K562 (cell line): ENCODE measurements around the gene DCAF6. TPM values are rescaled to one million over a fixed set of nuclear protein-coding genes. Genes with fewer than 3 reads are reported as not detected.

ENCODE experiments used
- EHMT2 ChIP-seq: fragments of 450-650 bp; IDR thresholded peaks from 2 replicates; pipeline ENCODE4 v1.6.1; 2018; ENCODE audit warnings: antibody characterized with exemption
- ETS2 ChIP-seq: IDR thresholded peaks from 2 replicates; pipeline ENCODE4 v1.6.1; 2016; ENCODE audit warnings: borderline replicate concordance, missing genetic modification characterization, mild to moderate bottlenecking, moderate library complexity, missing compliant biosample characterization; ENCODE audit not compliant: poor library complexity, severe bottlenecking
- HDAC1 ChIP-seq, 2 experiments: fragments of 450-650 bp; IDR thresholded peaks; 2 replicates each; pipeline ENCODE4 v1.6.1; 2016 to 2017; ENCODE audit warnings: inconsistent platforms in 1 of 2, mild to moderate bottlenecking in 1 of 2, moderate library complexity in 1 of 2
- HDAC3 ChIP-seq: fragments of 450-650 bp; IDR thresholded peaks from 2 replicates; pipeline ENCODE4 v1.6.1; 2018; ENCODE audit warnings: borderline replicate concordance, mild to moderate bottlenecking, moderate library complexity; ENCODE audit not compliant: partially characterized antibody
- HOMEZ ChIP-seq: fragments of 250-450 bp; sonication (Bioruptor Pico); IDR thresholded peaks from 2 replicates; pipeline ENCODE4 v1.4.0; 2020; ENCODE audit warnings: mild to moderate bottlenecking, moderate library complexity
- IRF2 ChIP-seq: sonication (generic); formaldehyde crosslinking; IDR thresholded peaks from 2 replicates; pipeline ENCODE4 v1.8.1; 2022; ENCODE audit warnings: mild to moderate bottlenecking, missing genetic modification reagents
- MTA2 ChIP-seq: fragments of 450-650 bp; IDR thresholded peaks from 2 replicates; pipeline ENCODE4 v1.6.1; 2016; ENCODE audit warnings: low read depth
- POLR2AphosphoS5 ChIP-seq: IDR thresholded peaks from 2 replicates; pipeline ENCODE4 v1.6.1; 2011; ENCODE audit warnings: mild to moderate bottlenecking, low read depth, low read length, moderate library complexity; ENCODE audit not compliant: control insufficient read depth, insufficient read depth
- POU5F1 ChIP-seq: fragments of 150-350 bp; IDR thresholded peaks from 2 replicates; pipeline ENCODE4 v1.6.1; 2014; ENCODE audit warnings: borderline replicate concordance, low read length, low read depth, mild to moderate bottlenecking; ENCODE audit not compliant: partially characterized antibody
- ZFP36 ChIP-seq: fragments of 150-350 bp; IDR thresholded peaks from 2 replicates; pipeline ENCODE4 v1.6.1; 2018; ENCODE audit warnings: low read length, low read depth; ENCODE audit not compliant: partially characterized antibody
- ZNF134 ChIP-seq: fragments of 250-450 bp; sonication (Bioruptor Pico); conservative IDR thresholded peaks from 2 replicates; pipeline ENCODE4 v1.4.0; 2020
- ZNF444 ChIP-seq: fragments of 250-450 bp; sonication (Bioruptor Pico); IDR thresholded peaks from 2 replicates; pipeline ENCODE4 v1.4.0; 2020; ENCODE audit warnings: mild to moderate bottlenecking, moderate library complexity
- ZNF445 ChIP-seq: fragments of 250-450 bp; sonication (Bioruptor Pico); IDR thresholded peaks from 2 replicates; pipeline ENCODE4 v1.4.0; 2020; ENCODE audit warnings: low read depth, mild to moderate bottlenecking, moderate library complexity
- ZNF699 ChIP-seq: fragments of 250-450 bp; sonication (Bioruptor Pico); IDR thresholded peaks from 2 replicates; pipeline ENCODE4 v1.8.0; 2021; ENCODE audit warnings: mild to moderate bottlenecking, moderate library complexity; ENCODE audit not compliant: insufficient replicate concordance
- ZNF780A ChIP-seq: fragments of 250-450 bp; sonication (Bioruptor Pico); IDR thresholded peaks from 2 replicates; pipeline ENCODE4 v1.5.0; 2021; ENCODE audit warnings: mild to moderate bottlenecking
- polyA plus RNA-seq, 8 experiments: library from polyadenylated mRNA; depleted of rRNA in 4 of 8; stranded (reverse) in 5 of 8; unstranded in 3 of 8; fragments of >200 nt; fragmentation: Nextera tagmentation in 2 of 8; fragmentation: Illumina TruSeq in 1 of 8; extraction: Ambion mirVana in 2 of 8; extraction: Trizol in 1 of 8; gene quantifications; 2 replicates each; pipeline versions ENCODE4 v1.2.1 to v1.2.3, GENCODE V29; 2011 to 2014; ENCODE audit warnings: inconsistent platforms in 1 of 8, missing spikeins in 1 of 8
- total RNA-seq, 7 experiments: library from RNA; depleted of rRNA in 6 of 7; stranded (reverse); fragments of >200 nt in 6 of 7; fragmentation: Illumina TruSeq in 2 of 7; extraction: Trizol in 2 of 7; gene quantifications; 2 replicates each; pipeline versions ENCODE4 v1.2.1 to v1.2.3, GENCODE V29; 2011 to 2021; ENCODE audit warnings: low replicate concordance in 1 of 7
- TF ChIP-seq, protein P1 (sequence below): fragments of 150-350 bp; IDR thresholded peaks from 2 replicates; pipeline ENCODE4 v1.6.1; 2014; ENCODE audit warnings: low read depth, mild to moderate bottlenecking, low read length, borderline replicate concordance
- TF ChIP-seq, protein P2 (sequence below): sonication (generic); formaldehyde crosslinking; IDR thresholded peaks from 2 replicates; pipeline ENCODE4 v1.8.0; 2022; ENCODE audit warnings: mild to moderate bottlenecking, missing genetic modification reagents
- TF ChIP-seq, protein P3 (sequence below): fragments of 450-650 bp; formaldehyde crosslinking; conservative IDR thresholded peaks from 2 replicates; pipeline ENCODE4 v1.4.0; 2022; ENCODE audit warnings: mild to moderate bottlenecking, missing genetic modification characterization

The DCAF6 gene
- total and polyA plus RNA-seq, 9 of the 15 experiments (the other 6 are each of a cell fraction or from before 2014, with no cell fraction given): 19.1 to 102 (median 46.3) TPM

GRCh38 chr1:168009322-168009721 lies 72.8 kb downstream of the DCAF6 start (continued):
- TF ChIP-seq HDAC1 (IDR thresholded peaks at IDR 0.05) (peak in 1 of 2 experiments; percentile 39; a peak in 2 of 4 replicates), ZNF445 (CRISPR knock-in tag) (no peak), ZNF134 (CRISPR knock-in tag) (no peak), MTA2 (peak; percentile 34; the same call in 1 of the 2 replicates), HOMEZ (no peak), IRF2 (CRISPR knock-in tag) (no peak), HDAC3 (no peak), POU5F1 (no peak), ZNF699 (no peak), ZNF780A (CRISPR knock-in tag) (0 out of 2 replicates have a peak, but pooled peaks have one; percentile 7), POLR2AphosphoS5 (no peak), ZNF444 (CRISPR knock-in tag) (no peak), EHMT2 (peak; percentile 45), ETS2 (tag) (no peak), ZFP36 (no peak)
- TF ChIP-seq, protein P1, sequence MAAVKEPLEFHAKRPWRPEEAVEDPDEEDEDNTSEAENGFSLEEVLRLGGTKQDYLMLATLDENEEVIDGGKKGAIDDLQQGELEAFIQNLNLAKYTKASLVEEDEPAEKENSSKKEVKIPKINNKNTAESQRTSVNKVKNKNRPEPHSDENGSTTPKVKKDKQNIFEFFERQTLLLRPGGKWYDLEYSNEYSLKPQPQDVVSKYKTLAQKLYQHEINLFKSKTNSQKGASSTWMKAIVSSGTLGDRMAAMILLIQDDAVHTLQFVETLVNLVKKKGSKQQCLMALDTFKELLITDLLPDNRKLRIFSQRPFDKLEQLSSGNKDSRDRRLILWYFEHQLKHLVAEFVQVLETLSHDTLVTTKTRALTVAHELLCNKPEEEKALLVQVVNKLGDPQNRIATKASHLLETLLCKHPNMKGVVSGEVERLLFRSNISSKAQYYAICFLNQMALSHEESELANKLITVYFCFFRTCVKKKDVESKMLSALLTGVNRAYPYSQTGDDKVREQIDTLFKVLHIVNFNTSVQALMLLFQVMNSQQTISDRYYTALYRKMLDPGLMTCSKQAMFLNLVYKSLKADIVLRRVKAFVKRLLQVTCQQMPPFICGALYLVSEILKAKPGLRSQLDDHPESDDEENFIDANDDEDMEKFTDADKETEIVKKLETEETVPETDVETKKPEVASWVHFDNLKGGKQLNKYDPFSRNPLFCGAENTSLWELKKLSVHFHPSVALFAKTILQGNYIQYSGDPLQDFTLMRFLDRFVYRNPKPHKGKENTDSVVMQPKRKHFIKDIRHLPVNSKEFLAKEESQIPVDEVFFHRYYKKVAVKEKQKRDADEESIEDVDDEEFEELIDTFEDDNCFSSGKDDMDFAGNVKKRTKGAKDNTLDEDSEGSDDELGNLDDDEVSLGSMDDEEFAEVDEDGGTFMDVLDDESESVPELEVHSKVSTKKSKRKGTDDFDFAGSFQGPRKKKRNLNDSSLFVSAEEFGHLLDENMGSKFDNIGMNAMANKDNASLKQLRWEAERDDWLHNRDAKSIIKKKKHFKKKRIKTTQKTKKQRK: no peak
- TF ChIP-seq, protein P2, sequence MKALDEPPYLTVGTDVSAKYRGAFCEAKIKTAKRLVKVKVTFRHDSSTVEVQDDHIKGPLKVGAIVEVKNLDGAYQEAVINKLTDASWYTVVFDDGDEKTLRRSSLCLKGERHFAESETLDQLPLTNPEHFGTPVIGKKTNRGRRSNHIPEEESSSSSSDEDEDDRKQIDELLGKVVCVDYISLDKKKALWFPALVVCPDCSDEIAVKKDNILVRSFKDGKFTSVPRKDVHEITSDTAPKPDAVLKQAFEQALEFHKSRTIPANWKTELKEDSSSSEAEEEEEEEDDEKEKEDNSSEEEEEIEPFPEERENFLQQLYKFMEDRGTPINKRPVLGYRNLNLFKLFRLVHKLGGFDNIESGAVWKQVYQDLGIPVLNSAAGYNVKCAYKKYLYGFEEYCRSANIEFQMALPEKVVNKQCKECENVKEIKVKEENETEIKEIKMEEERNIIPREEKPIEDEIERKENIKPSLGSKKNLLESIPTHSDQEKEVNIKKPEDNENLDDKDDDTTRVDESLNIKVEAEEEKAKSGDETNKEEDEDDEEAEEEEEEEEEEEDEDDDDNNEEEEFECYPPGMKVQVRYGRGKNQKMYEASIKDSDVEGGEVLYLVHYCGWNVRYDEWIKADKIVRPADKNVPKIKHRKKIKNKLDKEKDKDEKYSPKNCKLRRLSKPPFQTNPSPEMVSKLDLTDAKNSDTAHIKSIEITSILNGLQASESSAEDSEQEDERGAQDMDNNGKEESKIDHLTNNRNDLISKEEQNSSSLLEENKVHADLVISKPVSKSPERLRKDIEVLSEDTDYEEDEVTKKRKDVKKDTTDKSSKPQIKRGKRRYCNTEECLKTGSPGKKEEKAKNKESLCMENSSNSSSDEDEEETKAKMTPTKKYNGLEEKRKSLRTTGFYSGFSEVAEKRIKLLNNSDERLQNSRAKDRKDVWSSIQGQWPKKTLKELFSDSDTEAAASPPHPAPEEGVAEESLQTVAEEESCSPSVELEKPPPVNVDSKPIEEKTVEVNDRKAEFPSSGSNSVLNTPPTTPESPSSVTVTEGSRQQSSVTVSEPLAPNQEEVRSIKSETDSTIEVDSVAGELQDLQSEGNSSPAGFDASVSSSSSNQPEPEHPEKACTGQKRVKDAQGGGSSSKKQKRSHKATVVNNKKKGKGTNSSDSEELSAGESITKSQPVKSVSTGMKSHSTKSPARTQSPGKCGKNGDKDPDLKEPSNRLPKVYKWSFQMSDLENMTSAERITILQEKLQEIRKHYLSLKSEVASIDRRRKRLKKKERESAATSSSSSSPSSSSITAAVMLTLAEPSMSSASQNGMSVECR (CRISPR knock-in tag): no peak
- TF ChIP-seq, protein P3, sequence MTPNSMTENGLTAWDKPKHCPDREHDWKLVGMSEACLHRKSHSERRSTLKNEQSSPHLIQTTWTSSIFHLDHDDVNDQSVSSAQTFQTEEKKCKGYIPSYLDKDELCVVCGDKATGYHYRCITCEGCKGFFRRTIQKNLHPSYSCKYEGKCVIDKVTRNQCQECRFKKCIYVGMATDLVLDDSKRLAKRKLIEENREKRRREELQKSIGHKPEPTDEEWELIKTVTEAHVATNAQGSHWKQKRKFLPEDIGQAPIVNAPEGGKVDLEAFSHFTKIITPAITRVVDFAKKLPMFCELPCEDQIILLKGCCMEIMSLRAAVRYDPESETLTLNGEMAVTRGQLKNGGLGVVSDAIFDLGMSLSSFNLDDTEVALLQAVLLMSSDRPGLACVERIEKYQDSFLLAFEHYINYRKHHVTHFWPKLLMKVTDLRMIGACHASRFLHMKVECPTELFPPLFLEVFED (CRISPR knock-in tag): peak; percentile 66
